Brain microvascular endothelial cell (primary cell): ENCODE results near the gene MTHFR.

ENCODE experiments used
- DNase-seq: peaks from one replicate; pipeline ENCODE4 v3.0.0-alpha.2; 2020
- H3K27ac ChIP-seq: fragments of 250-450 bp; sonication (Bioruptor Pico); 2 replicates; pipeline ENCODE4 v1.5.1; 2020; ENCODE audit warnings: mild to moderate bottlenecking, moderate library complexity
- H3K27me3 ChIP-seq: fragments of 250-450 bp; sonication (Bioruptor Pico); replicated peaks from 2 replicates; pipeline ENCODE4 v1.5.1; 2020; ENCODE audit warnings: mild to moderate bottlenecking
- H3K36me3 ChIP-seq: fragments of 250-450 bp; sonication (Bioruptor Pico); replicated peaks from 2 replicates; pipeline ENCODE4 v1.5.1; 2020; ENCODE audit warnings: mild to moderate bottlenecking
- H3K4me3 ChIP-seq: 2 replicates; pipeline ENCODE4 v1.5.1; 2011; ENCODE audit warnings: low read depth, mild to moderate bottlenecking, control low read depth, low read length, moderate library complexity
- CTCF ChIP-seq: IDR thresholded peaks from 2 replicates; pipeline ENCODE4 v1.5.1; 2011; ENCODE audit warnings: low read depth, mild to moderate bottlenecking, moderate library complexity, low read length, control low read depth, inconsistent platforms; ENCODE audit errors: missing control alignments
- in situ Hi-C: cut with HindIII; loops from 2 replicates; pipeline ENCODE4 v1.10.0; 2017; ENCODE audit warnings: low sequenced_read_pairs, low pct_ligation_motif_present

Gene MTHFR

GRCh38 chr1:11833900-11834299, 28.1 kb upstream of the MTHFR start:
- Histone ChIP-seq H3K27ac (no peak overlapping the region), H3K4me3 (no peak overlapping the region), H3K27me3 (no peaks in the 10 kb centered on the region), H3K36me3 (peaks cover 79% of the 10 kb centered on the region)
- no peak for DNase-seq
- no peak for TF ChIP-seq CTCF
- in situ Hi-C loops, result no loop called here

GRCh38 chr1:11833497-11833896, 27.7 kb upstream of the MTHFR start:
- H3K36me3 ChIP-seq, result peaks cover 79% of the 10 kb centered on the region
- no peaks in the 10 kb centered on the region for H3K27me3 ChIP-seq
- H3K4me3 ChIP-seq, result no peak overlapping the region
- TF ChIP-seq CTCF, result no peak
- no peak overlapping the region for H3K27ac ChIP-seq
- in situ Hi-C loops, result no loop called here
- no peak for DNase-seq

DNA sequence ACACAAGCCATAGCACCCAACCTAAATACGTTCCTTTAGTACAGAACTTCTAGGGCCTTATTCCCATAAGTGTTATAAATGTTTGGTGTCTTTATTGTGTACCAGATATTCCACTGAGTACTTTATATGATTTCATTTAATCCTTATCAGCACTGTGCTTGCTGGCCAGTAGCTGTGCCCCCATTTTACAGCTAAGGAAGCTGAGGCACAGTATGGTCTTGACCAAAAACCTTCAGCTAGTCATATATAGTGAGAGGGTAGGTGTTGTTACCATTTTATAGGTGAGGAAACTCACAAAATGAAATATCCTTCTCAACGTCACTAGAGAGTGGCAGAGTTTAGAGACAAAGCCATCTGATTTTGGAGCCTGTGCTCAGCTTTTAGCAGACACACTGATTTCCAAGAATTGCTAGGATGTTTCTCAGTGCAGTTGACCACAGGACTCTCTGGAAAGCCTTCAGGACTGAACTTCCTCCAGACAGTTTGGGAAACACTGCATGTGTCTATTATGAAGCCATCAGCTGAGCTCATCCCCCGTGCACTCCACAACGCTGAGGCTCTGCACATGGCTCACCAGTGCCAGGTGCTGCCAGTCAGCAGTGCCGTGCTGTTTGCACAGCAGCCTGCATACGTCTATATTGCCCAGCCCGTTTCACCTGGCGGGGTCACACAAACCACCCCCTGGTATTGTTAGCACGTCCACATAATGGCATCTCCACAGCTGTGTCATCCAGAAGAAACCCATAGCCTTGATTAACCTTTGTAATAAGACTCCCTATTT, 26.4 kb upstream of the MTHFR start:
- Histone ChIP-seq H3K27me3 (no peaks in the 10 kb centered on the region), H3K36me3 (peaks cover 78% of the 10 kb centered on the region), H3K27ac (no peak overlapping the region), H3K4me3 (no peak overlapping the region)
- in situ Hi-C loops, result no loop called here
- TF ChIP-seq CTCF, result no peak
- no peak for DNase-seq

GRCh38 chr1:11828511-11828910, 22.7 kb upstream of the MTHFR start:
- no peaks in the 10 kb centered on the region for H3K27me3 ChIP-seq
- H3K27ac ChIP-seq, result no peak overlapping the region
- no peak for TF ChIP-seq CTCF
- in situ Hi-C loops, result no loop called here
- peaks cover 63% of the 10 kb centered on the region for H3K36me3 ChIP-seq
- H3K4me3 ChIP-seq, result no peak overlapping the region
- DNase-seq, result no peak

- TF ChIP-seq CTCF, result no peak
- Histone ChIP-seq H3K4me3 (no peak overlapping the region), H3K27me3 (no peaks in the 10 kb centered on the region), H3K36me3 (peaks cover 60% of the 10 kb centered on the region), H3K27ac (no peak overlapping the region)
- in situ Hi-C loops, result no loop called here
- DNase-seq, result no peak
These were observed 21.2 kb upstream of the MTHFR start for GRCh38 chr1:11826946-11827345.

DNA sequence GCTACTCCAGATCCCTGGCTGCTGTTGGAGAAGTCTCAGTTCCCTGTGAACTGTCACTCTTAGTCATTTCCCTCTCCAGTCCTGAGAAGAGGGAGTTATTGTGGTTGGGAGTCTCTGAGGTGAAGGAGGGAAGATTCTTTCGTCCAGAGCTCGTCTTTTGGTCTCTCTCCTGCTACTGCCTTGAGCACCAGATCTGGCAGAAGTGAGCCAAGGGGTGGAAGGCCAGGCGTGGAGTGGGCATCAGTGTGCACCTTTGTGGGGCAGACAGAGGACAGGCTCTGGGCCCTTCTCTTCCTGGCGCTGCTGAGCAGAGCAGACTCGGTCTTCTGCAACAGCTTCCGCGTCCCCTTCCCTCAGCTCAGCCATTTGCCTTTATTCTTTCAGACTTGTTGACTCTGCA, 19.4 kb upstream of the MTHFR start:
- in situ Hi-C loops, result no loop called here
- Histone ChIP-seq H3K4me3 (no peak overlapping the region), H3K27ac (no peak overlapping the region), H3K36me3 (peaks cover 45% of the 10 kb centered on the region), H3K27me3 (no peaks in the 10 kb centered on the region)
- DNase-seq, result no peak
- no peak for TF ChIP-seq CTCF
